AG10803 (cell line): ENCODE measurements around the gene SUPT5H.

Experiments
- DNase-seq: peaks from one replicate; pipeline ENCODE4 v3.0.0; 2010; ENCODE audit warnings: low read depth
- H3K4me3 ChIP-seq: 2 replicates; pipeline ENCODE4 v1.5.1; 2011; ENCODE audit warnings: mild to moderate bottlenecking, low read length, control low read depth
- TF ChIP-seq, protein P1 (sequence below): conservative IDR thresholded peaks from 2 replicates; pipeline ENCODE4 v1.5.1; 2011; ENCODE audit warnings: mild to moderate bottlenecking, low read length, control low read depth, inconsistent platforms

The SUPT5H gene

DNA sequence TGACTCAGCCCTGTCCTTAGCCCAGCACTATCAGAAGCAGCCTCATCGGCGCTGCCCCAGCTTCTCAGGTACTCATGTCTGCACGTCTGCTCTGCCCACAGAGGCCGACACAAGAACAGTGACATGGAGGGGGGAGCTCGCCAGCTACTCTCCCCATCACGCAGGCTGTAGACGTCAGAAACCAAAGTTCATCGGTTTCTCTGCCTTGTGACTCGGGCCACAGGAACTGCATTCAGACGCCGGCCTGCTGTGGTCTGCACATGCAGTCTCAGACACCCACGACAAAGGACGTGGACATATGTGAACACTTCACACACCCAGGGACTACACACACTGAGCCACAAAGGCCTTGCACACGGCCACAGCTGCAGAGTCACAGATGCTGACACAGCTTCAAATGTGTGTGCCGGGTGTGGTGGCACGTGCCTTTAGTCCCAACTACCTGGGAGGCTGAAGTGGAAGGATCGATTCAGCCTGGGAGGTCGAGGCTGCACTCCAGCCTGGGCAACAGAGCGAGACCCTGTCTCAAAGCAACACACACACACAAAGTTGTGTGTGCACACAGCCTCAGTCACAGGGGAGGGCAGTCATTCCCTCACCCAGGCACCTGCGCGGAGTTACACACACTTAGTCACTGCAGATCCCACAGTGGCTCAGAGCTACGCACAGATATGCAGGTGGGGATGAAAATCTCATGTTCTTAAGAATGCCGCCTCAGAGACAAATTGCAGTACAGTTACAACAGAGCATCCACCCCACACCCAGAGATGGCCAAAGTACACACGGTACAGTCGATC, 43.6 kb upstream of the SUPT5H start:
- TF ChIP-seq, protein P1, sequence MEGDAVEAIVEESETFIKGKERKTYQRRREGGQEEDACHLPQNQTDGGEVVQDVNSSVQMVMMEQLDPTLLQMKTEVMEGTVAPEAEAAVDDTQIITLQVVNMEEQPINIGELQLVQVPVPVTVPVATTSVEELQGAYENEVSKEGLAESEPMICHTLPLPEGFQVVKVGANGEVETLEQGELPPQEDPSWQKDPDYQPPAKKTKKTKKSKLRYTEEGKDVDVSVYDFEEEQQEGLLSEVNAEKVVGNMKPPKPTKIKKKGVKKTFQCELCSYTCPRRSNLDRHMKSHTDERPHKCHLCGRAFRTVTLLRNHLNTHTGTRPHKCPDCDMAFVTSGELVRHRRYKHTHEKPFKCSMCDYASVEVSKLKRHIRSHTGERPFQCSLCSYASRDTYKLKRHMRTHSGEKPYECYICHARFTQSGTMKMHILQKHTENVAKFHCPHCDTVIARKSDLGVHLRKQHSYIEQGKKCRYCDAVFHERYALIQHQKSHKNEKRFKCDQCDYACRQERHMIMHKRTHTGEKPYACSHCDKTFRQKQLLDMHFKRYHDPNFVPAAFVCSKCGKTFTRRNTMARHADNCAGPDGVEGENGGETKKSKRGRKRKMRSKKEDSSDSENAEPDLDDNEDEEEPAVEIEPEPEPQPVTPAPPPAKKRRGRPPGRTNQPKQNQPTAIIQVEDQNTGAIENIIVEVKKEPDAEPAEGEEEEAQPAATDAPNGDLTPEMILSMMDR, result no peak
- no peak overlapping the region for H3K4me3 ChIP-seq
- peak; percentile 61 for DNase-seq

DNA sequence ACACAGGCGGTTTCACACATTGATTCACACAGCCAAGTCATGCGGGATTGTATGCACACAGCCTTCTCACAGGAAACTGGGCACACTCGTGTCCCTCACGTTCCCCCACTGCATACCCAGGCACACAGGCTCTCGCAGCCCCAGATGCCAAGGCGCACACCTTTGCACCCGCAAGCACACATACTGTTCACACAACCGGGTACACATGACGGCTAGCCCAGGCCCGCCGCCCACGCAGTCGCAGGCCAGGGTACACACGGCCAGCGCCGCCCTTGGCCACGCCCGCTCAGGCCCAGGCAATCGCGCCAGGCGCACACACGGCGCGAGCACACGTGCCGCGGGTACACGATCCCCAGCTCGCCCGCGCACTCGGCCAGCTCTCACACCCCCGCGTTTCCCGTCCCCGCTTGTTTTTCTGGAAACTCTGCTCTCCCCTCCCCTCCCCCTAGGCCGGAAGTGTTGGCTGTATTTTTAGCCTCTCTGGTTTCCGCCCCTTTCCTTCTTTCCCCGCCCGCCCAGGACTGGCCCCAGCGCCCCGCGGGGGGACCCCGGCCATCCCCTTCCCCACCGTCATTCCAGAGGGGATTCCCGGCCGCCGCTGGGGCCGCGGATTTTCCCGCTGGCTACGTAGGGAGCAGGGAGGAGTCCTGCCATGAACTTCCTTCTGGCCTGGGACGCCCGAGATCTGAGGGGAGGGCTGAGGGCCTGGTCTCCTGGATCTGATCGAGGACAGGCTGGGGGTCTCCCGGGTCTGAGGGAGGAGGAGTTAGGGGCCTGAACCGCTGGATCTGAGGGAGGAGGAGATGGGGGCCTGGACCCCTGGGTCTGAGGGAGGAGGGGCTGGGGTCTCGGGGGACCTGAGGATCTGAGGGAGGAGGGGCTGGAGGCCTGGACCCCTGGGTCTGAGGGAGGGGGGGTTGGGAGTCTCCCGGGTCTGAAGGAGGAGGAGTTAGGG, 42.8 kb upstream of the SUPT5H start:
- H3K4me3 ChIP-seq, result peak overlapping the region; percentile 62
- TF ChIP-seq, protein P1, result no peak
- peak; percentile 92 for DNase-seq

DNA sequence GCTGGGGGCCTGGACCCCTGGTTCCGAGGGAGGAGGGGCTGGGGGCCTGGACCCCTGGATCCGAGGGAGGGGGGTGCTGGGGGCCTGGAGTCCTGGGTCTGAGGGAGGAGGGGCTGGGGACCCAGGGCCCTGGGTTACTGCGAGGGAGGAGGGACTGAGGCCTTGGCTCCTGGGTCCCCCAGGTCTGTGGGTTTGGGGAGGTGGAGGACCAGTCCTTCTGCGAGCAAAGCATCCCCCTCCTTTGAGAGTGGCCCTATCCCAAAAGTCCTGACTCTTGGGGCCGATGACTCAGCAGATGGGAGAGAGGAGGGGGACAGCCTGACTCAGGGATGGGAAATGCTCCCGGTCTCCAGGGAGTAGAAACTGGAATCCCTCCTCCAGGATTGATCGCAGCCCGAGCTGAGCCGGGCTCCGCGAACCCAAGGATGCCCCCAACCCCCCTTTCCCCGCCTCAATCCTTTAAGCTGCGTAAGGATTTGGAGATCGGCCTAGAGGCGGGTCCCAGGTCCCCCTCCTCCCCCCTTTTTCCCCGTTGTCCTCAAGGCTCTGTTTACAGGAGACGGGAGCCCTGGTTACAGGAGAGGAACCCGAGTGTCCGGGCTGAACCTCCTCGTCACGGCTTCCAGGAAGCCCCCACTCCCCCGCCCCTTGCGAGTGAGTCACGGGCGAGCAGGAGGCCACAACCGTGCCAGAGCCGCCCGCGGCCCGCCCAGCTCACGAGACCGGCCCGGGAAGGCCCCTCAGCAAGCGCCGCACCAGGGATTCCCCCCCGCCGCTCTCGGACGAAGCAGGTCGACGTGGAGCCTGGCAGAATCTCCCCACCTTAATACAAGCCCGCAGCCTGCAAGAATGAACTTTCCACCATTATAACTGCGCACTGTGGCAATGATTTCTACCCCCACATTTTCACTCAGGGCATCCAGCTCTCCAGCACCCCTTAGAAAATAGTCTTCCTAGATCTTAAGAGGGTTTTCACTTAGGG, 41.8 kb upstream of the SUPT5H start:
- peak; percentile 100 for DNase-seq
- peak overlapping the region; percentile 62 for H3K4me3 ChIP-seq
- TF ChIP-seq, protein P1, result no peak

DNA sequence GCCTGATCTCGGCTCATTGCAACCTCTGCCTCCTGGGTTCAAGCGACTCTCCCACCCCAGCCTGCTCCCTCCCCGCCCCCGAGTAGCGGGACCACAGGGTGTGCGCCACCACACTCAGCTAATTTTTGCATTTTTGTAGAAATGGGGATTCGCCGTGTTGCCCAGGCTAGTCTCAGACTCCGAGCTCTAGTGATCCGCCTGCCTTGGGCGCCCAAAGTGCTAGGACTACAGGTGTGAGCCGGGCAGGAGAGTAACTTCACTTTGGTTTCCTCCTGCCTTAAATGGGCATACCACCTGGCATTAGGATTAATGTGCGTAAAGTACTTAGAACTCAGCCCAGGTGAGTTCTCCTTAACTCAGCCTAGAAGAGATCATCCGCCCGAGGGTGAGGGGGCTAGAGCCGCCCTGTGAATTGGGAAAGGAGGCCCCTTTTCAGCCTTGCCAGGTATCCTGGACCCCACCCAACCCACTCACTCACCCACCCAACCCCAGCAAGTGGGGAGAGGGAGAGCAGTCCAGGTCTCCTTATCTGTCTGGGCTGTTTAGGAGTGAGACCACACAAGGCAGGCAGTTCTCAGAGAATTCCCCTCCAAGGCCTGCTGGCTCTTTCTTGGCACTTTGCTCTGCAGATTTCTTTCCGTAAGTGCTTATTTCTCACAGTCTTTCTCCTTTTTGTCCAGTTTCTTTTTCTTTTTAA, 40.0 kb upstream of the SUPT5H start:
- TF ChIP-seq, protein P1, result no peak
- no peak for DNase-seq
- H3K4me3 ChIP-seq, result no peak overlapping the region; the same call in 1 of the 2 replicates

DNA sequence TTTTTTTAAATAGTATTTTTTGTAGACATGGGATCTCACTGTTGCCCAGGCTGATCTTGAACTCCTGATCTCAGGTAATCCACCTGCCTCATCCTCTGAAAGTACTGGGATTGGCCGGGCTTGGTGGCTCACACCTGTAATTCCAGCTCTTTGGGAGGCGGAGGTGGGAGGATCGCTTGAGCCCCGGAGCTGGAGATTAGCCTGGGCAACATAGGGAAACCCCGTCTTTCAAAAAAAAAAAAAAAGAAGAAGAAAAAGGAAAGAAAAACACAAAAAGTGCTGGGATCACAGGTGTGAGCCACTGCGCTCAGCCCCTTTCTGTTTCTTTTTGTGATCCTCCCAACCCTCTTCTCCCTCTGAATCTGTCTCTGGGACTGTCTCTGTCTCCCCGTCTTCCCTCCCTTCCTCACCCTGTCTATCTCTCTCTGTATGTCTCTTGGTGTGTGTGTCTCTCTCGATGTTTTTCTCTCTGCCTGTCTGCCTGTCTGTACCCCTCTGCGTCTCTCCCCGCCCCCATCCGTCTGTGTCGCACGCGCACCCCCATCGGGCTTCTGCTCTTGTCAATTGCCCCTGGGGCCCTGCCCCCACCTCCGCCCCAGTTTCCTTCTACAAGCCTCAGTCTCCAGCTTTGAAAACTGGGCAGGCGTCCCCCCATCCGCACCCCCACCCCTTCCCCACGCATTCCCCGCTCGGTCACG, 39.3 kb upstream of the SUPT5H start:
- TF ChIP-seq, protein P1, result no peak
- no peak for DNase-seq
- H3K4me3 ChIP-seq, result peak overlapping the region; percentile 61
